Transverse colon (tissue), 4 donors: ENCODE data around the gene GRIP2. TPM values are rescaled to one million over a fixed set of nuclear protein-coding genes. Genes with fewer than 3 reads are reported as not detected.

ENCODE experiments used
- DNase-seq: peaks from one replicate; pipeline ENCODE4 v3.0.0-alpha.2; 2019
- H3K27ac ChIP-seq, 4 donors: fragments of 200-600 bp; sonication (generic); 2 replicates each; pipeline ENCODE4 v1.5.1; 2016 to 2018; ENCODE audit warnings: inconsistent platforms in 4 of 4
- H3K27me3 ChIP-seq: fragments of 200-600 bp; sonication (generic); 2 replicates; pipeline ENCODE4 v1.5.1; 2017; ENCODE audit warnings: inconsistent platforms
- H3K36me3 ChIP-seq, 4 donors: fragments of 200-600 bp; sonication (generic); 2 replicates each; pipeline ENCODE4 v1.5.1; 2017 to 2019; ENCODE audit warnings: inconsistent platforms in 4 of 4
- H3K4me1 ChIP-seq, 4 donors: fragments of 200-600 bp; sonication (generic); 2 replicates each; pipeline ENCODE4 v1.5.1; 2017 to 2020; ENCODE audit warnings: inconsistent platforms in 4 of 4
- H3K4me3 ChIP-seq, 4 donors: fragments of 200-600 bp; sonication (generic); 1 replicate in 1 of 4; 2 replicates in 3 of 4; pipeline versions ENCODE4 v1.5.1 to v1.6.1; 2017 to 2019; ENCODE audit warnings: inconsistent platforms in 4 of 4
- H3K9me3 ChIP-seq, 2 donors: fragments of 200-600 bp; sonication (generic); 2 replicates each; pipeline ENCODE4 v1.5.1; 2017 to 2019; ENCODE audit warnings: inconsistent platforms in 2 of 2
- CTCF ChIP-seq, 5 experiments: fragments of 200-600 bp in 3 of 5; fragments of 450-650 bp in 2 of 5; sonication (generic) in 3 of 5; IDR thresholded peaks; 1 replicate in 2 of 5; 2 replicates in 3 of 5; pipeline ENCODE4 v1.5.1; 2016 to 2017; ENCODE audit warnings: antibody characterized with exemption in 5 of 5, inconsistent platforms in 3 of 5, mild to moderate bottlenecking in 2 of 5, moderate library complexity in 1 of 5
- EP300 ChIP-seq: sonication (generic); formaldehyde crosslinking; IDR thresholded peaks from one replicate; pipeline ENCODE4 v1.6.1; 2017; ENCODE audit warnings: antibody characterized with exemption, low read depth
- POLR2A ChIP-seq: fragments of 450-650 bp; IDR thresholded peaks from one replicate; pipeline ENCODE4 v1.6.1; 2016; ENCODE audit warnings: antibody characterized with exemption, mild to moderate bottlenecking, moderate library complexity
- POLR2AphosphoS5 ChIP-seq, 3 donors: sonication (generic); formaldehyde crosslinking; IDR thresholded peaks; one replicate each; pipeline ENCODE4 v1.6.1; 2016; ENCODE audit warnings: antibody characterized with exemption in 3 of 3
- WGBS, 2 donors: methylation state at CpG; one replicate each; pipeline ENCODE4 v1.1.5; 2018; ENCODE audit warnings: low coverage in 1 of 2; 5-methylcytosine and 5-hydroxymethylcytosine counted together
- in situ Hi-C, 4 donors: fragments of 200-750 bp; cut with MboI; loops; one replicate each; pipeline versions ENCODE4 v1.15.0 to v1.15.1; 2017; ENCODE audit warnings: low sequenced_read_pairs in 3 of 4, low pct_ligation_motif_present in 1 of 4, low pct_unique_long_range_greater_than_20kb in 1 of 4
- intact Hi-C: fragments of 100-400 bp; cut with DNase I; formaldehyde crosslinking; loops from one replicate; pipeline ENCODE4 v1.15.1; 2023; ENCODE audit warnings: low total_unique reads
- total RNA-seq, 4 donors: library from RNA; depleted of rRNA; stranded (reverse); fragments of >200 nt; gene quantifications; one replicate each; pipeline ENCODE4 v1.1.0, GENCODE V29; 2016

GRIP2 gene
- total RNA-seq, 4 donors from 2014 or later = 0.27 to 0.40 TPM; not detected in 2

GRCh38 chr3:14480207-14481017, 59.7 kb downstream of the GRIP2 start:
- intact Hi-C loops = no loop called here
- Histone ChIP-seq H3K36me3 (peaks cover 0 to 8% (median 0%) of the 10 kb centered on the region in 4 donors), H3K27ac (no peak overlapping the region), H3K9me3 (no peaks in the 10 kb centered on the region), H3K4me3 (no peak overlapping the region), H3K27me3 (no peaks in the 10 kb centered on the region), H3K4me1 (no peaks in the 10 kb centered on the region)
- in situ Hi-C loops = no loop called here
- no peak for DNase-seq
- TF ChIP-seq POLR2A (no peak), POLR2AphosphoS5 (IDR thresholded peaks at IDR 0.05) (no peak)
- WGBS, 2 donors = 89% methylated on average over 8 of the region's 8 CpGs; no CpG with 5 or more reads in 1 of the 2 donors

DNA sequence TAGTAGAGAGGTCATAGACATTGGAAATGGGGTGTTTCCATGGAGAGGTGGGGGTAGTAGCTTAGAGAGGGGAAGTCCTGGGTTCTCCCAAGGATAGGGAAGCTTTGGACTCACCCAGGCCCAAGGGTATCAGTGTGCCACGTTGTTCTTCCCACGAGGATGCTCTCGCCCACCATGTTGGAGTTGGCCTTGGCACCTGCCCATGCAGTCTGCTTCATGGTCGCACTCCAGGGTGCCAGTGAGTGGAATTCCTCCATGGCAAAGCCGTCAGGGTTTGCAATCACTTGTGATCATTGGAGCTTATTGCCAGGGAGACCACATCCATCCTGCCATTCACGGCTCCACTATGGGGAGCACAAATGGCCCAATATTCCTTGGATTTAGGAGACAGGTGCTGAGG, 60.6 kb downstream of the GRIP2 start:
- Histone ChIP-seq H3K9me3 (no peaks in the 10 kb centered on the region), H3K27me3 (no peaks in the 10 kb centered on the region), H3K27ac (no peak overlapping the region), H3K4me1 (no peaks in the 10 kb centered on the region), H3K4me3 (no peak overlapping the region), H3K36me3 (peaks cover 0 to 8% (median 0%) of the 10 kb centered on the region in 4 donors)
- DNase-seq = no peak
- in situ Hi-C loops (loop anchor here in 1 of 4 donors (5.0 kb wide), 1 partner anchor 277 kb away; no protein-coding TSS in a partner anchor), intact Hi-C loops (no loop called here)
- TF ChIP-seq POLR2A (no peak), EP300 (no peak), CTCF (IDR thresholded peaks at IDR 0.05) (no peak), POLR2AphosphoS5 (IDR thresholded peaks at IDR 0.05) (no peak)
- 95% methylated on average over 6 of the region's 6 CpGs; no CpG with 5 or more reads in 1 of the 2 donors for WGBS, 2 donors

- Histone ChIP-seq H3K27ac (no peak overlapping the region), H3K27me3 (no peaks in the 10 kb centered on the region), H3K4me1 (no peaks in the 10 kb centered on the region), H3K4me3 (no peak overlapping the region), H3K9me3 (no peaks in the 10 kb centered on the region), H3K36me3 (peaks cover 0 to 8% (median 0%) of the 10 kb centered on the region in 4 donors)
- intact Hi-C loops = no loop called here
- in situ Hi-C loops = loop anchor here in 1 of 4 donors (5.0 kb wide), 1 partner anchor 277 kb away; no protein-coding TSS in a partner anchor
- no peak for TF ChIP-seq EP300
- no peak for TF ChIP-seq CTCF (IDR thresholded peaks at IDR 0.05)
- no peak for TF ChIP-seq POLR2A
- no peak for TF ChIP-seq POLR2AphosphoS5 (IDR thresholded peaks at IDR 0.05)
- 87 to 96% methylated on average over 5 to 8 of the region's 8 CpGs for WGBS, 2 donors
- no peak for DNase-seq
Measured at GRCh38 chr3:14478956-14479550, 61.1 kb downstream of the GRIP2 start.

GRCh38 chr3:14477311-14477935, 62.7 kb downstream of the GRIP2 start:
- no peak for DNase-seq
- Histone ChIP-seq H3K27me3 (no peaks in the 10 kb centered on the region), H3K27ac (no peak overlapping the region), H3K4me1 (no peaks in the 10 kb centered on the region), H3K9me3 (no peaks in the 10 kb centered on the region), H3K36me3 (peaks cover 0 to 8% (median under 1%) of the 10 kb centered on the region in 4 donors), H3K4me3 (no peak overlapping the region)
- intact Hi-C loops = no loop called here
- TF ChIP-seq POLR2AphosphoS5 (IDR thresholded peaks at IDR 0.05) (no peak), EP300 (no peak), CTCF (IDR thresholded peaks at IDR 0.05) (no peak), POLR2A (no peak)
- 93 to 96% methylated on average over 4 to 11 of the region's 11 CpGs for WGBS, 2 donors
- in situ Hi-C loops = loop anchor here in 1 of 4 donors (5.0 kb wide), 1 partner anchor 275 kb away; no protein-coding TSS in a partner anchor
